Stimulated activated CD8-positive, alpha-beta memory T cell treated with anti-CD3 and anti-CD28 coated beads, Interleukin-12 subunit alpha, Interleukin-12 subunit beta, amount 100 ng/mL, for 4 hours (primary cell): Measurements from ENCODE around the gene MPO.
A peak's percentile ranks its signal among the peaks of the same experiment; 100 is the strongest.

Source experiments
- DNase-seq: peaks from one replicate; pipeline ENCODE4 v3.0.0-alpha.2; 2020; ENCODE audit warnings: low read depth

The MPO gene

GRCh38 chr17:58319173-58320162, 38.7 kb upstream of the MPO start:
- no peak for DNase-seq

- no peak for DNase-seq
Observed at GRCh38 chr17:58318627-58319172, 38.0 kb upstream of the MPO start.

GRCh38 chr17:58318065-58318481, 37.3 kb upstream of the MPO start:
- no peak for DNase-seq

GRCh38 chr17:58317421-58318064, 36.8 kb upstream of the MPO start:
- peak; percentile 52 for DNase-seq

- DNase-seq, result no peak
Observed at GRCh38 chr17:58316260-58316960, 35.7 kb upstream of the MPO start.

GRCh38 chr17:58315750-58316149, 35.0 kb upstream of the MPO start:
- no peak for DNase-seq

GRCh38 chr17:58315281-58315711, 34.6 kb upstream of the MPO start:
- no peak for DNase-seq

GRCh38 chr17:58314706-58315015, 33.9 kb upstream of the MPO start:
- no peak for DNase-seq

- no peak for DNase-seq
Observed at GRCh38 chr17:58313815-58314705, 33.3 kb upstream of the MPO start.

- DNase-seq, result no peak
Observed at GRCh38 chr17:58312829-58313228, 32.1 kb upstream of the MPO start.

- DNase-seq, result no peak
Observed at GRCh38 chr17:58312021-58312630, 31.4 kb upstream of the MPO start.

- DNase-seq, result no peak
Observed at GRCh38 chr17:58311429-58311894, 30.7 kb upstream of the MPO start.

- no peak for DNase-seq
Observed at GRCh38 chr17:58310511-58311428, 30.0 kb upstream of the MPO start.

GRCh38 chr17:58309918-58310259, 29.2 kb upstream of the MPO start:
- no peak for DNase-seq

GRCh38 chr17:58308985-58309917, 28.5 kb upstream of the MPO start:
- no peak for DNase-seq

GRCh38 chr17:58308173-58308984, 27.6 kb upstream of the MPO start:
- DNase-seq, result no peak

- no peak for DNase-seq
Observed at GRCh38 chr17:58307468-58308172, 26.9 kb upstream of the MPO start.
